HG02798 (cell line): ENCODE data around the gene IMMP2L.

Experiments
- ATAC-seq: cut with Tn5 transposase; IDR thresholded peaks from one replicate; pipeline ENCODE4 v1.9.1; 2021; ENCODE audit warnings: mild to moderate bottlenecking; ENCODE audit not compliant: unreplicated experiment, poor library complexity

IMMP2L gene

GRCh38 chr7:111025006-111025405 lies 537.3 kb downstream of the IMMP2L start:
- ATAC-seq: peak; percentile 49

GRCh38 chr7:111018960-111019736 lies 543.1 kb downstream of the IMMP2L start:
- ATAC-seq: no peak

- ATAC-seq: no peak
Measured at GRCh38 chr7:111018447-111018846, 543.8 kb downstream of the IMMP2L start.

GRCh38 chr7:111014079-111014478 lies 548.2 kb downstream of the IMMP2L start:
- ATAC-seq: no peak

- ATAC-seq: peak; percentile 94
Measured at GRCh38 chr7:111012799-111013675, 549.3 kb downstream of the IMMP2L start.

- ATAC-seq: no peak
Measured at GRCh38 chr7:111012149-111012548, 550.1 kb downstream of the IMMP2L start.

GRCh38 chr7:111011520-111011919 lies 550.8 kb downstream of the IMMP2L start:
- ATAC-seq: no peak

- no peak for ATAC-seq
Measured at GRCh38 chr7:111010798-111011197, 551.5 kb downstream of the IMMP2L start.

- no peak for ATAC-seq
Measured at GRCh38 chr7:111009526-111010040, 552.7 kb downstream of the IMMP2L start.

GRCh38 chr7:111006691-111007090 lies 555.6 kb downstream of the IMMP2L start:
- no peak for ATAC-seq

GRCh38 chr7:111006040-111006439 lies 556.3 kb downstream of the IMMP2L start:
- ATAC-seq: no peak

- ATAC-seq: no peak
Measured at GRCh38 chr7:111005445-111005844, 556.8 kb downstream of the IMMP2L start.

GRCh38 chr7:111004310-111004901 lies 557.9 kb downstream of the IMMP2L start:
- no peak for ATAC-seq

GRCh38 chr7:111003883-111004282 lies 558.4 kb downstream of the IMMP2L start:
- no peak for ATAC-seq

GRCh38 chr7:110994028-110994967 lies 568.0 kb downstream of the IMMP2L start:
- no peak for ATAC-seq

- no peak for ATAC-seq
Measured at GRCh38 chr7:110988890-110989501, 573.3 kb downstream of the IMMP2L start.

- ATAC-seq: no peak
Measured at GRCh38 chr7:110988348-110988747, 573.9 kb downstream of the IMMP2L start.

- no peak for ATAC-seq
Measured at GRCh38 chr7:110987127-110987693, 575.1 kb downstream of the IMMP2L start.
